NCI-H1694 treated with DMSO at 0.1 percent for 48 hours (cell line): ENCODE data around the gene CIT.

Source experiments
- DNase-seq: peaks from one replicate; lab custom pipeline; 2025; lab: John Stamatoyannopoulos, UW

The CIT gene

GRCh38 chr12:119802472-119802871, 74.6 kb downstream of the CIT start:
- no peak for DNase-seq

DNA sequence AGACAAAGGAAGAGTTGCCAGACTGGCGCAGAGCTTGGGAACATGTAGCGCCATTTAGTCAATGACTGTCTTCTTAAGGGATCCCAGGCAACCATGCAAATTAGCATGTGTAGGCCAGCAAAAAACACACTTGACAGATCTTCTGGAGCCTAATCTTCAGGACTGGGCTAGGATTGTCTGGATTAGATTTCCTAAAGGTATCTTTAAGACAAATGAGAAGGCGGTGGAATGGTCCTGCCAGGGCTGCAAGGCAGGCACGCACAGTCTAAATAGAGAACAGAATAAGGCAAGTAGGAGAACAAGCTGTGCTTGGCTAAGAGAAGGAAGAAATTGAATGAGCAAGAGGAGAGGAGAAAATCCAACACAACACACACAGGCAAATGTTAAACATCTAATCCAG, 80.0 kb downstream of the CIT start:
- no peak for DNase-seq

DNA sequence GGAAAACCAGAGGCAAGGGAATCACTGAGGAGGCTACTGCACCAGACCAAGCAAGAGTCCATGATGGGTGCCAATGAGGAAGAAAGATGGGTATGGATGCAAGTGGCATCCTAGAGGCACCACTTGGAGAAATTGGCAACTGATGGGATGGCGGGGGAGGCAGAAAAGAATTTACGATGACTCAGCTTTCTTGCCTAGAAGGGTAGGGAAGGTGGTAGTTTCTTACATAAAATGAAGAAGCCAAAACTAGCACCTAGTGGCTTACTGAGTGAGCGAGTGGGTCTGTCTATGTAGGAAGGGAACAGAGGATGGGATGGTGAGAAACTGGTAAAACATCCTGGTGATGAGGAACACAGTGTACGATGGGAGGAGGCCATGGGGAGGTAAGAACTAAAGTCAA, 80.8 kb downstream of the CIT start:
- no peak for DNase-seq

- no peak for DNase-seq
Measured at GRCh38 chr12:119791453-119791852, 85.7 kb downstream of the CIT start.

DNA sequence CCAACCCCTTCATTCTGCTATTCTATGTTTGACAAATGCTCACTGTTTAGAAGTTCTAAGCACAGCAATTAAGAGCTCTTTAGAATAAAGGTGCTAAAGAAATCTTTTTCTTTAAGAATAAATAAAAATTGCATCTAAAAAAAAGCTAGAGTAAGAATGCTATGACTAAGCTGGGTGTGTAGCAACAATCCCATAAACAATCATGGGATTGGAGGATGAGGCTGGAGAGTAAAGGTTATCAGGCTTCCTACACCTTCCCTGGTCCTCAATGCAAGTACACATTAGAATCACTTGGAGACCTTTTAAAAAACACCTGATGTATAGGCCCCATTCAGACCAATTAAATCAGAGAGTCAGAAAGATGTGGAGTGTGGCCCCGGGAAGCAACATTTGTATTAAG, 88.3 kb downstream of the CIT start:
- no peak for DNase-seq

DNA sequence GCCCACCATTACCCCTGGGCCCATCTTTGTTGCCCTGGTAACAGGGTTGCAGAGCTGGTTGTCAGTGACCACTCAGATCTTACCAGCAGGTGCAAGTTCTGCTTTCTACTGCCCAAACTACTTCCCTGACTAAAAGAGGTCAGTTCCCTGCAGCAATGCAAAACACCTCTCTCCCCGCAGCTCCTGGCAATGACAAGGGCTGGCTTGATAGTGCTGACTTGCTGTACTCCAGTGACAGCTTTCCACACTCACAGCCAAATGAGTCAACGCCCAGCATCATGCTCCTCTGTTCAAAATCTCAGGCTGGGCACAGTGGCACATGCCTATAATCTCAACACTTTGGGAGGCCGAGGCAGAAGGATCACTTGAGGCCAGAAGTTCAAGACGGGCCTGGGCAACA, 90.6 kb downstream of the CIT start:
- DNase-seq, result no peak

DNA sequence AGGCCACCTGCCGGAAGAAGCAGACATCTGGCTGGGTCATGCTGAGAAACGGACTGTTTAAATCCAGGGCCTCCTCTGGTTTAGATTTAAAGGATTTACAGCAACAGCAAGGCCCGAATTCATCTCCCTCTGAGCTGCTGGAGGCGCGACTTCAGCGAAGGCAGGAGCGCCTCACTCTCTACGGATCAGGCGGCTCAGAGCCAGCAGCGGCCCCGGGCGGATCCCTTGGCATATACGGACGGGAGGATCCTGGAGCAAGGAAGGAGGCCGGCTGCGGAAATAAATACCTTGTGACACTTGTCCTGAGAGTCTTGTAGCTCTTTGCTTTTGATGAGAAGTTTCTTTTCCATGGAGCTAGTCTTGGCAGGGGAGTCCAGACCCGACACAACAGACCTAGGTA, 92.4 kb downstream of the CIT start:
- no peak for DNase-seq

GRCh38 chr12:119783787-119784186, 93.3 kb downstream of the CIT start:
- no peak for DNase-seq

- no peak for DNase-seq
Measured at GRCh38 chr12:119781804-119782203, 95.3 kb downstream of the CIT start.

GRCh38 chr12:119780786-119781434, 96.2 kb downstream of the CIT start:
- DNase-seq, result peak; percentile 4

DNA sequence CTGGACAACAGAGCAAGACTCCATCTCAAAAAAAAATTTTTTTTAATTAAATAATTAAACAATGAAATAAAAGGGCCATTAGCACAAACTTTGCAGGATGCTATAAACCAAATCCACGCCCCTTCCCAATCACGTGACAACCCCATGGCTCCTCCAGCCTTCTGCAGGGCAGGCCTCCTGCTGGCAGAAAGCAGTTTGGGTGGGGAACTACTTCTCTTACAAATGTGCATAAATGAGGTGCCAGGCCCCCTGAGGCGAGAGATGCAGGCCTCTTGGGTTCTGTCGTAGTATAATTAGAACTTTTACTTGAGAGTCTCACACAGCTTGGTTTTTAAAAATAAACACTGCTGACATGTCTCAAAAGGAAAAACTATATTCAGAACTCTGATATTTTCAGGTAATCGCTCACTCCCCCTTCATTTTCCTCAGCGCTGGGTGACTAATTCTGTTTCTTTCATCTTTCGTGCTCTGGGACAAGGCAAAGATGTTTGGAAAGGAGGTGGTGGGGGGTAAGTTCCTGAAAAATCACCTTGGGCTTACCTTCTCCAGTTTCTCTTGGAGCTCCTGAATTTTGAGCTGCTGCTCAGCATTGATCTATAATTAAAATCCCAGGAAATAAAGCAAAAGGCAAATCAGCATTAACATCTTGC, 101.7 kb downstream of the CIT start:
- DNase-seq, result no peak

DNA sequence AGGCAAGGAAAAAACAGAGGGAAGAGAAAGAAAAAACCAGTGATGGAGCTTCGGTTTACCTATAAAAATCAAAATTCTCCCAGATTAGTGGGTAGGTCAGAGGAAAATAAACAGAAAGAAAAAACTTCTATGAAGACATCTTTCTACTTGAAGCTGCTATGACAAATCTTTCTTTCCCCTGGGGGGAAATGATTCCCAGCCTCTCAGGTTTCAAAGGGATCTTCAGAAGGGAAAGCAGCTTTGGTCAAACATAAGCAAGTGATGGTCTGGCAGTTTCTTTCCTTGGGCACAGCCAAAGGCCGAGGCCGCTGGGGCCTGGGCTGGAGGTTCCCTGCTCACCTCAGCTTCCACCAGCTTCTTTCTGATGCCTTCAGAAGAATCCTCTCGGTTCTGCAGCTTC, 104.7 kb downstream of the CIT start:
- no peak for DNase-seq

GRCh38 chr12:119770146-119770545, 107.0 kb downstream of the CIT start:
- no peak for DNase-seq

DNA sequence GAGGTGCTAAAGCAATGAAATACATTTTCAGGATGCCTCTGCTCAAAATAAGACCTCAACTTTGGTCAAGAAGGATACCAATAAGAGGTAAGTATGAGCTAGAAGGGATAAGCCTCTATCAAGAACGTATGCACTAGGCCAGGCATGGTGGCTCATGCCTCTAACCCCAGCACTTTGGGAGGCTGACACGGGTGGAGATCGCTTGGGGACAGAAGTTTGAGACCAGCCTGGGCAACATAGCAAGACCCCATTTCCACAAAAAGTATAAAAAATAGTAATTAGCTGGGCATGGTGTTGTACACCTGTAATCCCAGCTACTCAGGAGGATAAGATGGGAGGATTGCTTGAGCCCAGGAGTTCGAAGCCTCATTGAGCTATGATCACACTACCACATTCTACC, 114.5 kb downstream of the CIT start:
- no peak for DNase-seq

DNA sequence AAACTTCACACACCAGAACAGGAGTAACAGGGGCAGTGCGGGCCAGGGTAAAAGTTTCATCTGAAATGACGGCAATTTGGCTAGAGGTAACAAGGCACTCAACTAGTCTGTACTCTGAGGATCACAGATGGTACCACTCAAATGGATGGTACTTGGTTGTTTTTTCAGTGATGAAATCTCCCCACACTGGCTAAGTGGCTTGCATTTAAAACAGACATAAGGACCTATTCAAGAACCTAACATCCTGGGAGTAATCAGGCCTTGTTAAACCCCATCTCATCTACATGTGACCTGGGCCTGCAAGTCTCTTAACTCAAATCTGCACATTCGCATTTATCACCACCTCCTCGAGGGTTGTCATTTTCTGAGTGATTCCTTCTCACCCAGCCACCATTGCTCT, 118.4 kb downstream of the CIT start:
- DNase-seq, result no peak

- no peak for DNase-seq
Measured at GRCh38 chr12:119758234-119758633, 118.9 kb downstream of the CIT start.

GRCh38 chr12:119751961-119752360, 125.2 kb downstream of the CIT start:
- DNase-seq, result no peak

DNA sequence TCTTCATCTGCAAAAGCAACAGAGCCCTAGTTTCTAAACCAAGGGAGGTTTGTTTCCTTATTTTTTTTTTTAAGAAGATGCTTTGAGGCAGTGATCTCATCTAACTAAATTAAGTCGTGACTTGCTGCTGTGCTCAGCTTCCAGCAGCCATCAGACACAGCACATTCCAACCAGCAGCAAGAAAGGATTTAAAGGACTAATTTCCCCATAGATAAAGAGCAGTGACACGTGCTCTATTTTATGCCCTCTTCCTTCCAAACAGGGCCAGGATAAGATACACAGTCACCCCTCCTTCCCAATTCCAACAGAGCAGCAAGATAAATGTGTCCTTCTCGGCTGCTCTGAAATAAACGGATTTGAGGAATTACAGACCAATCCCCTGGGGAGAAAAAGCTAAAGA, 127.5 kb downstream of the CIT start:
- DNase-seq, result no peak

GRCh38 chr12:119748497-119748896, 128.6 kb downstream of the CIT start:
- DNase-seq, result no peak

GRCh38 chr12:119746169-119746568, 131.0 kb downstream of the CIT start:
- DNase-seq, result no peak

GRCh38 chr12:119744900-119745606, 132.1 kb downstream of the CIT start:
- no peak for DNase-seq

DNA sequence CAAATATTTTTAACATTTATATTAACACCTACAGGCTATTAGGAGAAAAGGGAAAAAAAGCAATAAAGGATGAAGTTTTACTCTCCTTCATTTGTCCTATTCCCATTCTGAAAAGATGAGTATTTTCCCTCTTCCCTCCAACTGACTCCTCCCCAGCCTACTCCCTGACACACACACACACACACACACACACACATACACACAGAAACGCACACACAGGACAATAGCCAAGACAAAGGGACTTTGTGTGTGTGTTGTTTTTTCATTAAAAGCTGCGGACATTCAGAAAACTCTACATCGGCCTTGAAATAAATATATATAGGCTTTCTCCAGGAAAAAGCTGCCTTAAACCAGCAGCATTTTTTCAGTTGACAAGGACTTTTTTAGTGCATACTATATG, 134.4 kb downstream of the CIT start:
- no peak for DNase-seq

DNA sequence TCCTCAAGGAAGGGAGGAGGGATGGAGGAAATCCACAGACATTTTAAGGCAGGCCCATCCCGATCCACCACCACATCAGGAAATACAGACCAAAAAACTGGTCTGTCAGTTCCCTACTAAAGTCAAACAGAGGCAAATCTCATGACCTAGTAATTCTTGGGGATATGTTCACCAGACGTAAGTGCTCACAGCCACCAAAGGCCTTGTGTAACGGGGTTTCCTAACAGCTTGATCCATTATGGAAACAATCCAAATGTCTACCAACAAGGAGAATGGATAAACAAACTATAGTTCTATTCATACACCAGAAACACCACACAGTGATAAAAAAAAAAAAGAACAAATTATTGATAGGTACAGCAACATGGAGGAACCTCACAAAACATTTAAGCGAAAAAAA, 136.3 kb downstream of the CIT start:
- no peak for DNase-seq

- no peak for DNase-seq
Measured at GRCh38 chr12:119735079-119735478, 142.0 kb downstream of the CIT start.
